SK-N-SH treated with all-trans-retinoic acid at 6 μM for 48 hours (cell line): ENCODE data around the gene CSNK1D.

ENCODE experiments used
- GLIS3 ChIP-seq: fragments of 250-450 bp; sonication (Bioruptor Pico); IDR thresholded peaks from 2 replicates; pipeline ENCODE4 v1.5.0; 2020; ENCODE audit warnings: mild to moderate bottlenecking, moderate library complexity
- PPARA ChIP-seq: fragments of 250-450 bp; sonication (Bioruptor Pico); IDR thresholded peaks from 2 replicates; pipeline ENCODE4 v1.5.0; 2020; ENCODE audit warnings: mild to moderate bottlenecking, borderline replicate concordance
- ZFP3 ChIP-seq: fragments of 250-450 bp; sonication (Bioruptor Pico); IDR thresholded peaks from 2 replicates; pipeline ENCODE4 v1.5.0; 2020; ENCODE audit warnings: mild to moderate bottlenecking, moderate library complexity
- TF ChIP-seq, protein P1 (sequence below): fragments of 250-450 bp; sonication (Bioruptor Pico); IDR thresholded peaks from 2 replicates; pipeline ENCODE4 v1.8.0; 2020; ENCODE audit warnings: mild to moderate bottlenecking, moderate library complexity, borderline replicate concordance
- TF ChIP-seq, protein P2 (sequence below): fragments of 250-450 bp; sonication (Bioruptor Pico); IDR thresholded peaks from 2 replicates; pipeline ENCODE4 v1.5.1; 2021; ENCODE audit warnings: mild to moderate bottlenecking, moderate library complexity

DNA sequence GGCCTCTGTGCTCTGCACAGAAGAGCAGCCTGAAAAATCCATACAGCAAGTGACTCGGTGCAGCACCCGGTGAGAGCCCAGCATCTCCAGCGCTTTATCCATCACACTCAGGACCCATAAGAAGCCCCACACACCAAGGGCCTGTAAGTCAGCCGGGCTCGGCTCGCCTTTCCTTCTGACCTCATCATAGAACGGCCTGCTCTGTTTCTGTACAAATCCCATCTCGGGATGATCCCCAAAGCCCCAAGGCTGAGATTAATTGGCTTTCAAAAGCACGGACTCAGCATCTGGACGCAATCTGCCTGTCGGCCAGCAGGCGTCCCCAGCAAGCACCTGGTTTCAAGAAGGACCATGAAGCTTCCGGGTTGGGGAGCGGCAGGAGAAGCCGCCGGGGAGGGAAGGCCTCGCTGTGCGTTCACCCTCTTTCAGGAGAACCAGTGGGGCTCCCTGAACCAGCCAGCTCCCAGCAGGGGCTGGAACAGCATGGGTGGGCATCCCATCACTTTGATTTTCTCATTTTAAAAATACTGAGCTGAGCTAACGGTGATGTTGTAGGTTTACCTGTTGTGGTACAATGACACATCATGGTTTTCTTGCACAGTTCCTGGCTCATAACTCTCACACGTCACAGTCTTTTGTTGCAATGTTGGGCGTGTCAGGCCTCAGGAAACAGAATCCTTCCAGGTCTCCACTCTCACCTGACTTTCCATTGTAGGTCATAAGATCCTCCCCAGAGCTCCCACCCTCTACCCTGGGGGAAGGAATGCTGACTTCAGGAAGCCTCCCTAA is 67.6 kb downstream of the CSNK1D start:
- peak; percentile 25; the same call in 1 of the 2 replicates for TF ChIP-seq PPARA
- TF ChIP-seq ZFP3 (CRISPR knock-in tag) = peak; percentile 39; the same call in 1 of the 2 replicates
- TF ChIP-seq, protein P1, sequence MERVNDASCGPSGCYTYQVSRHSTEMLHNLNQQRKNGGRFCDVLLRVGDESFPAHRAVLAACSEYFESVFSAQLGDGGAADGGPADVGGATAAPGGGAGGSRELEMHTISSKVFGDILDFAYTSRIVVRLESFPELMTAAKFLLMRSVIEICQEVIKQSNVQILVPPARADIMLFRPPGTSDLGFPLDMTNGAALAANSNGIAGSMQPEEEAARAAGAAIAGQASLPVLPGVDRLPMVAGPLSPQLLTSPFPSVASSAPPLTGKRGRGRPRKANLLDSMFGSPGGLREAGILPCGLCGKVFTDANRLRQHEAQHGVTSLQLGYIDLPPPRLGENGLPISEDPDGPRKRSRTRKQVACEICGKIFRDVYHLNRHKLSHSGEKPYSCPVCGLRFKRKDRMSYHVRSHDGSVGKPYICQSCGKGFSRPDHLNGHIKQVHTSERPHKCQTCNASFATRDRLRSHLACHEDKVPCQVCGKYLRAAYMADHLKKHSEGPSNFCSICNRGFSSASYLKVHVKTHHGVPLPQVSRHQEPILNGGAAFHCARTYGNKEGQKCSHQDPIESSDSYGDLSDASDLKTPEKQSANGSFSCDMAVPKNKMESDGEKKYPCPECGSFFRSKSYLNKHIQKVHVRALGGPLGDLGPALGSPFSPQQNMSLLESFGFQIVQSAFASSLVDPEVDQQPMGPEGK (CRISPR knock-in tag) = no peak
- TF ChIP-seq, protein P2, sequence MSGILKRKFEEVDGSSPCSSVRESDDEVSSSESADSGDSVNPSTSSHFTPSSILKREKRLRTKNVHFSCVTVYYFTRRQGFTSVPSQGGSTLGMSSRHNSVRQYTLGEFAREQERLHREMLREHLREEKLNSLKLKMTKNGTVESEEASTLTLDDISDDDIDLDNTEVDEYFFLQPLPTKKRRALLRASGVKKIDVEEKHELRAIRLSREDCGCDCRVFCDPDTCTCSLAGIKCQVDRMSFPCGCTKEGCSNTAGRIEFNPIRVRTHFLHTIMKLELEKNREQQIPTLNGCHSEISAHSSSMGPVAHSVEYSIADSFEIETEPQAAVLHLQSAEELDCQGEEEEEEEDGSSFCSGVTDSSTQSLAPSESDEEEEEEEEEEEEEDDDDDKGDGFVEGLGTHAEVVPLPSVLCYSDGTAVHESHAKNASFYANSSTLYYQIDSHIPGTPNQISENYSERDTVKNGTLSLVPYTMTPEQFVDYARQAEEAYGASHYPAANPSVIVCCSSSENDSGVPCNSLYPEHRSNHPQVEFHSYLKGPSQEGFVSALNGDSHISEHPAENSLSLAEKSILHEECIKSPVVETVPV (CRISPR knock-in tag) = no peak
- TF ChIP-seq GLIS3 (CRISPR knock-in tag) = no peak
